Mucosa of stomach (tissue), 1 donor: ENCODE data around the gene CD276.
"Not testable (repeated sequence)": the region's sequence is repeated elsewhere in the genome, so short reads cannot be mapped to it uniquely, and the experiment has no call there.

ENCODE experiments used
- H3K27me3 ChIP-seq: one replicate; pipeline ENCODE4 v1.7.0; 2013; ENCODE audit warnings: mild to moderate bottlenecking, low read length; ENCODE audit not compliant: control insufficient read depth, insufficient read depth
- H3K36me3 ChIP-seq: one replicate; pipeline ENCODE4 v1.7.0; 2013; ENCODE audit warnings: low read length; ENCODE audit not compliant: control insufficient read depth, insufficient read depth
- H3K4me1 ChIP-seq: one replicate; pipeline ENCODE4 v1.7.0; 2013; ENCODE audit warnings: mild to moderate bottlenecking, low read length; ENCODE audit not compliant: control insufficient read depth, insufficient read depth
- H3K4me3 ChIP-seq: one replicate; pipeline ENCODE4 v1.7.0; 2013; ENCODE audit warnings: low read length
- H3K9ac ChIP-seq: one replicate; pipeline ENCODE4 v1.7.0; 2013; ENCODE audit warnings: mild to moderate bottlenecking, low read length, moderate library complexity
- H3K9me3 ChIP-seq: one replicate; pipeline ENCODE4 v1.7.0; 2013; ENCODE audit warnings: mild to moderate bottlenecking, low read length, moderate library complexity; ENCODE audit not compliant: control insufficient read depth
- donor health status: Pancreatic carcinoma.

CD276 gene

GRCh38 chr15:73683777-73684580 lies at the start of gene CD276:
Gene CD276, plus strand, starts transcription at chr15:73684383. Its CDS starts 15,257 bp downstream, at chr15:73699640.
- H3K36me3 ChIP-seq = no peaks in the 10 kb centered on the region
- peaks cover 11% of the 10 kb centered on the region for H3K4me1 ChIP-seq
- H3K4me3 ChIP-seq = peak within 1 kb of the TSS; percentile 68
- H3K27me3 ChIP-seq = no peaks in the 10 kb centered on the region
- no peaks in the 10 kb centered on the region for H3K9me3 ChIP-seq
- peak within 1 kb of the TSS; percentile 60 for H3K9ac ChIP-seq

DNA sequence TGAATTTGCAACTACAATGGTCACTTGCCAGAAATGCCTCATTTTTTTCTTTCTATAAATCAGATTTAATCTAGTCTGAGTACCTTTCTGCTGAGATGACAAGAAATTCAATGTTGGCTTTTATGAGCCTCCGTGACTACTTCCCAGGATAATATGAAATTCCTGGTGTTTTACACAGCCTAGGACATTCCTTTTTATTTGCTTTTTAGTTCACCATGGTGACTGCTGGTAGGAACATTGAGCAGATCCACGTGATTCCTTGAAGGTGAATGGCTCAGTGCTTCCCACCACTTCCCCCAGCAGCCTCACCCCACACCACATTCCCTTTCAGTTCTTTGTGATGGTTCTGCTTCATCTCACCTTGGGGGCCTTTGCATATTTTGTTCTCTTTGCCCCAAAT lies 46.7 kb upstream of the CD276 start:
- Histone ChIP-seq H3K4me1 (peaks cover 8% of the 10 kb centered on the region), H3K36me3 (no peaks in the 10 kb centered on the region), H3K9ac (no peak overlapping the region), H3K4me3 (no peak overlapping the region), H3K27me3 (no peaks in the 10 kb centered on the region), H3K9me3 (no peaks in the 10 kb centered on the region)

DNA sequence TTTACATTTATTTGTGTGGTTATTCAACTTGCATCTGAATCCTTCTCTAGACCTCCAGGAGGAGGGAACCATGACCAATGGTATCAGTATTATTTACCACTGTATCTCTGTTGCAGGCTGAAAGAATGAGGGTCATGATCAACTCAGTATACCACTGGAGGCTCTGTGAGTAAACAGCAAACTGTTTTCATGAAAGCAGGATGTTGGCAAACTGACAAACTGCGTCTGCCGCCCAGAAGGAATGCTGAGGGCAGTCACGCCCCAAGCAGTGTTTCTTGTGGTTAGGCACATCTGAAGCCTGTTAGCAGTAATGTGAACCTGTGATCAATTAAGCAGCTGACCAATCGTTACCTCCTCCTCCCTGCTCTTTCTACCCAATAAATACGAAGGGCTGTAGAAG lies 44.7 kb upstream of the CD276 start:
- H3K27me3 ChIP-seq, H3K9ac ChIP-seq, H3K9me3 ChIP-seq, H3K4me3 ChIP-seq, H3K36me3 ChIP-seq, H3K4me1 ChIP-seq: not testable (repeated sequence)

DNA sequence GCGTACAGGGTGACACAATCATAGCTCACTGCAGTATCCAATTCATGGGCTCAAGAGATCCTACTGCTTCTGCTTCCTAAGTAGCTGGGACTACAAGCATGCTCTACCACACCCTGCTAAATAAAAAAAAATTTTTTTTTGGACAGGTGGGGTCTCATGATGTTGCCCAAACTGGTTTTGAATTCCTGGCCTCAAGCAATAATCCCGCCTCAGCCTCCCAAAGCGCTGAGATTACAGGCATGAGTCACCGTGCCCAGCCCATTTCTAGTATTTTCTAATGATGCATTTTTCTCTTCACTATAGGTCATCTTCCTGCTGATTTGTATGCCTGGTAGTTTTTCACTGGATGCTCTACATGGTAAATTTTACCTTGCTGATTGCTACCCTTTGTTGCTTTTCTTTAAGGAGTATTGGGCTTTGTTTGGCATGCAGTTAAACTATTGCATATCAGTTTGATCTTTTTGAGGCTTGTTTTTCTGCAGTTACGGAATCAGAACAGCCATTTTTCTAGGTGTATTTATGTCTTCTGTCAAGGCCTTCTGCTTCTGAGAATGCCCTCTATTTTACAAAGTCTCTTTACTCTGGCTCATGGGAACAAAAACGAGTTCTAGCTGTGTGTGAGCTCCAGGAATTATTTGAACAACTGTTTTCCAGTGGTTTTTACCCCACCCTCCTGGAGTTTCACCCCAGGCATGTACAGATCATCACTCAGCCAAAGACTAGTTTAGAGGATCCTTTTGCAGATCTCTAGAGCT lies 36.7 kb upstream of the CD276 start:
- H3K4me1 ChIP-seq = no peaks in the 10 kb centered on the region
- H3K9ac ChIP-seq = no peak overlapping the region
- peaks cover 4% of the 10 kb centered on the region for H3K27me3 ChIP-seq
- H3K36me3 ChIP-seq = no peaks in the 10 kb centered on the region
- H3K4me3 ChIP-seq = no peak overlapping the region
- H3K9me3 ChIP-seq = no peaks in the 10 kb centered on the region

DNA sequence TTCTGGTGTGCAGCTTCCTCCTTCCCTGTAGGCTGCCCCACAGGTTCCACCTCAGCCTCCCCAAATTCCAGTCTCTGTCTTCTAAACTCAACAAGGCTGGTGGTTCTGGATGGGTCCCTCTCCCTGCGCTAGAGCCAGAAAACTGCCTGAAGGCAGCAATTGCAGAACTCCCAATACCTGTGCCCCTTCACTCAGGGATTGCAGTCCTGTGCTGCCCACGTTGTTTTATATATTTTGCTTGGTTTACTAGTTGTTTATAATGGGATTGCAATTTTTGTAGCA lies 36.2 kb upstream of the CD276 start:
- Histone ChIP-seq H3K36me3 (no peaks in the 10 kb centered on the region), H3K9ac (no peak overlapping the region), H3K4me1 (no peaks in the 10 kb centered on the region), H3K4me3 (no peak overlapping the region), H3K9me3 (no peaks in the 10 kb centered on the region), H3K27me3 (peaks cover 4% of the 10 kb centered on the region)

- Histone ChIP-seq H3K9me3 (no peaks in the 10 kb centered on the region), H3K4me3 (no peak overlapping the region), H3K9ac (no peak overlapping the region), H3K27me3 (peaks cover 4% of the 10 kb centered on the region), H3K36me3 (no peaks in the 10 kb centered on the region), H3K4me1 (no peaks in the 10 kb centered on the region)
Observed at GRCh38 chr15:73650416-73651126, 33.6 kb upstream of the CD276 start.

GRCh38 chr15:73654659-73655058 lies 29.5 kb upstream of the CD276 start:
- peaks cover 4% of the 10 kb centered on the region for H3K27me3 ChIP-seq
- no peaks in the 10 kb centered on the region for H3K4me1 ChIP-seq
- no peaks in the 10 kb centered on the region for H3K36me3 ChIP-seq
- H3K9me3 ChIP-seq = no peaks in the 10 kb centered on the region
- no peak overlapping the region for H3K9ac ChIP-seq
- no peak overlapping the region for H3K4me3 ChIP-seq

GRCh38 chr15:73655724-73656123 lies 28.5 kb upstream of the CD276 start:
- H3K27me3 ChIP-seq = peaks cover 4% of the 10 kb centered on the region
- no peaks in the 10 kb centered on the region for H3K4me1 ChIP-seq
- no peak overlapping the region for H3K4me3 ChIP-seq
- no peaks in the 10 kb centered on the region for H3K9me3 ChIP-seq
- H3K36me3 ChIP-seq = no peaks in the 10 kb centered on the region
- H3K9ac ChIP-seq = no peak overlapping the region

GRCh38 chr15:73658645-73659044 lies 25.5 kb upstream of the CD276 start:
- Histone ChIP-seq H3K4me1 (no peaks in the 10 kb centered on the region), H3K9ac (no peak overlapping the region), H3K36me3 (no peaks in the 10 kb centered on the region), H3K9me3 (no peaks in the 10 kb centered on the region), H3K4me3 (no peak overlapping the region), H3K27me3 (no peaks in the 10 kb centered on the region)

DNA sequence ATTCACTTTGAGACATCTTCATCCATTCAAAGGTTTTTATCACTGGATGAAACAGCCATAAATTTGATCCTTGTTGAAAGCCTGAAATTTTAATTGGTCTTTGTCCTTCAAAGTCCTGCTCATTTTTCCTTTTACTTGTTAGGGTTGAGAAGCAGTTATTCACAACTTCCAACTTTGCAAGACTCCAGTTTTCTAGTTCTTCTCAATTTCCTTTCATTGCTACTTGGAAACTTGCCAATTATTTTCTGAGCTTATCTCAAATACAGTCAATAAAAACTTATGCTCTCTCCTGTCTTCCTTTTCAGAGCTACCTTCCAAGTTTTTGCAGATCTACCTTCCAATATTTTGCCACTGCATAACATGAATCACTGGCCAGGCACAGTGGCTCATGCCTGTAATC lies 23.7 kb upstream of the CD276 start:
- Histone ChIP-seq H3K36me3 (no peaks in the 10 kb centered on the region), H3K9ac (no peak overlapping the region), H3K4me3 (no peak overlapping the region), H3K4me1 (no peaks in the 10 kb centered on the region), H3K27me3 (no peaks in the 10 kb centered on the region), H3K9me3 (no peaks in the 10 kb centered on the region)

- Histone ChIP-seq H3K4me3 (no peak overlapping the region), H3K9me3 (no peaks in the 10 kb centered on the region), H3K9ac (no peak overlapping the region), H3K4me1 (no peaks in the 10 kb centered on the region), H3K27me3 (peaks cover 4% of the 10 kb centered on the region), H3K36me3 (no peaks in the 10 kb centered on the region)
Observed at GRCh38 chr15:73674587-73674986, 9.6 kb upstream of the CD276 start.

DNA sequence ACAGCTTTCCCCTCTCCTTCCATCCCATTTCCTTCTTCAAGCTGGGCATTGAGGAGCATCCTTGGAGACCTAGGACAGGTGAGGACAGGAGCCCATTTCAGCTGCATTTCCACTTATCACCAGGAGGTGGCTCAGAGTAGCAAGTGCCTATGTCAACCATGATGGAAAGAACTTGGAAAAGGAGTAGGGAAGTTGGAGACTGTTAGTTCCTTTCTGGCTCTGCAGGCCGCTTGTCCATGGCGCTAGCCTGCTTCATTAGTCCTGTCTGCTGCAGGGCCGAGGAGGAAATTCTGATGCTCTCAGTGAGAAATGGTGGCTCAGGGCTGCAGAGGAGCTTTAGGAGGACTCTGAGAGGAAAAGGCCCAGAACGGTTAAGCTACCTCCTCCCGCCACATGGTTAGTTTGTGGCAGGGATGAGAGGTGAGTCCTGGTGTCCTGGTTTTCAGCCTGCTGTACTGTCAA lies 7.0 kb upstream of the CD276 start:
- H3K9me3 ChIP-seq = no peaks in the 10 kb centered on the region
- no peak overlapping the region for H3K9ac ChIP-seq
- no peaks in the 10 kb centered on the region for H3K4me1 ChIP-seq
- H3K36me3 ChIP-seq = no peaks in the 10 kb centered on the region
- no peaks in the 10 kb centered on the region for H3K27me3 ChIP-seq
- no peak overlapping the region for H3K4me3 ChIP-seq
